ENCODE measurements around the gene RAD21L1.

The RAD21L1 gene

DNA sequence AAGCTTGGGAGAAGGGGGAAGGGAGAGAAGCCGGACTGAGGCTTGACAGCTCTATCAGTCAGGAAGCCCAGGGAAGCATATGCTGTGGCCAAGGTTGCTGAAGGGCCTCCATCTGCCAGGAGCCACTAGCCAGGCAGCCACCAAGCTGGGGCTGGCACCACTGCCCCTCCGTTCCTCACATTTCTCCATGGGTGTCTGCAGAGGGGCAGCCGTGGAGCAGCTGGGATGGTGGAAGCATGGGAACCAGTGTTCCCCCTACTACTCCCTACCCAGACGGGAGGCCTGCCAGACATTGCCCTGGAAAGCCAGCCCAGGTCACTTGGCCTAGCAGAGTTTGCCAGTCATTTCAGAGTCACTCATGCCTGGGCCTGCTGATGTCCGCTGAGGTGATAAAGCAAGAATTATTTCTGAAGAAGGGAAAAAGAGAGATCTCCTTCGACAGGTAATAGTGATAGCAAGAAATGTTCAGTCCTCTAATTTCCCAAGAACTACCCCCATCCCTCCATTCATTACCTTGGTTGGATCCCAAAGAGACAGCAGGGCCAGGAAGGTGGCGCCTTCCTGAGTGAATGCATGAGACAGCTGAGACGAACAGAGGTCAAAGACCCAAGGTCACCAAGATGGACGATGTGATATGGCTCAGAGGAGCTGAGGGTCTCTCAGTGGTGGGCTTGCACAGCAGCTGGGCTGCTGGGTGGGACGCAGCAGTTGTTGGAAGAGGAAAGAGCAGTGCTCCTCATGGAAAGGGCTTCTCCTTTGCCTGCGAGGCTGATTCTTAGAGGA lies 62.1 kb downstream of the RAD21L1 start:
- DNase-seq (ENCODE audit: low read depth, low spot score) = no peak
- H3K27ac ChIP-seq = no peak overlapping the region

DNA sequence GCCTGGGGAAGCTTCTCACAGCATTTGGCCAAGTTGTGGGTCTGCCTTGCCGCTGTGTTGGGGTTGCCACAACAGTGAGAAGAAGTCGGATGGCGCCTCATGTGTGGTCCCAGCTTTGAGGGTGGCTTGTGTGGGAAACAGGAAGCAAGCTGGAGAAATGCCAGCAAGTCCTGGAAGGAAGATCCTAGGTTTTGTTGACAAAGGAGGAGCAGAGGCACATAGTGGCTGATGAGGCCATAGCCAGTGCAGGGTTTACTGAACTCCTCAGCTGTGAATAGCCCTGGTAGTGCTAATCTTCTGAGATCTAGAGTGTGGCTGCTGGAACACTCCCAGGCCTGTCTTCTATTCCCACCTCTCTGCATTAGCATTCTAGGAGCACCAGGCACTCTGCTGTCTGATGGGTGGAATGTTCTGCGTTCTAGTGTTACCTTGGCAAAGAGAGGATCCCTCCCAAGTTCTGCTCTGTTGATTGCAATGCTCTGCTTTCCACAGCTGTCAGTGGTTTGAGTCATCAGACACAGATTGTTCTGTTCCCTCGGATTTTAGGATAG lies 65.4 kb downstream of the RAD21L1 start:
- no peak for DNase-seq (ENCODE audit: low read depth, low spot score)
- no peak overlapping the region for H3K27ac ChIP-seq

DNA sequence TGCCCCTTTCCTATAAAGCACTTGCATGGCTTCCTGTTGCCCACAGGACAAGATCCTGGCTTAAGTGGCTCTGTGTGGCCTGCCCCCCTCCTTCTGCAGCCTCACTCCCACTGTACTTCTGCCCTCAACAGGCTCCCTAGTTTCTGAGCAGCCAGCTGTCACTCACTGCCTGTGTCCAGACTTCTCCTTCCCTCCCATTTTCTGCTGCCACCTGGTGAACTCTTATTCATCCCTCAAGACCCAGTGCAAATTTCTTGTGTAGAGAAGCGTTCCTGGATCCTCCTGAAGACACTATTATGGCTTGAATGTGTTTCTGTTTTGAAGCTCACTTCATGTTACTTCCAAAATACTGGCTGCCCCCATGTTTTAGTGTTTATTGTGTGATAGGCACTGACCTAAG lies 66.8 kb downstream of the RAD21L1 start:
- no peak for DNase-seq (ENCODE audit: low read depth, low spot score)
- no peak overlapping the region for H3K27ac ChIP-seq

DNA sequence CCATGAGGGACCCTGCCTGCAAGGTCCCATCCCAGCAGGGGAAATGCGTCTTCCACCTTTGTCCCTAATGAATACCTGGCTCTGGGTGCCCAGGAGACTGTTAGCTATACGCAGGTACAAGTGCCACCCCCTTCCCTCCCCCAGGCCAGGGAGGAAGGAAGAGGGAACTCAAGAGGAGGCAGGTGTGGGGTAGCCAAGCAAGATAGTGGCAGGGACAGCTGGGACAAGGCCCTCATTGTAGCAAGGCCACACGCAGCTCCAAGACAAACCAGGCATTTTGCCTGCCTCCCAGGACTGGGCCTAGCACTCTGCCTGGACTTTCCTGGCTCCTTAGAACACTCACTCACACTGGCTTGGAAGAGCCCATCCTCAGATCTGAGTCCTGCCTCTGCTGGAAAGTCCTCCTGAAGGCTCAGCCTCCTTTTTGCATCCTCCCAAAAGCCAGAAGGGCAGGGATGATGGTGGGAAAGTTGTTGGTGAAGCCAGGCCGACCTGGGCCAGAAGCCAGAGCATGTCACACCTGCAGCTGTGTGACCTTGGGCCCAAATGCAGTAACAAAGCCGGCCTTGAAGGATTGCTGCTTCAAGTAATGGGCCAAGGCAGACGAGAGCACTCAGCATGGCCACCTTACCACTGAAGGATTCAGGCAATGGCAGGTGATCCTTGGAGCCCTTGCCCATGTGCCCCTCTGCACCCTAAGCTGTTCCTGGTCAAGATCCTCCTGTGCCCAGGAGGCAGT lies 68.0 kb downstream of the RAD21L1 start:
- H3K27ac ChIP-seq = no peak overlapping the region
- DNase-seq (ENCODE audit: low read depth, low spot score) = no peak

DNA sequence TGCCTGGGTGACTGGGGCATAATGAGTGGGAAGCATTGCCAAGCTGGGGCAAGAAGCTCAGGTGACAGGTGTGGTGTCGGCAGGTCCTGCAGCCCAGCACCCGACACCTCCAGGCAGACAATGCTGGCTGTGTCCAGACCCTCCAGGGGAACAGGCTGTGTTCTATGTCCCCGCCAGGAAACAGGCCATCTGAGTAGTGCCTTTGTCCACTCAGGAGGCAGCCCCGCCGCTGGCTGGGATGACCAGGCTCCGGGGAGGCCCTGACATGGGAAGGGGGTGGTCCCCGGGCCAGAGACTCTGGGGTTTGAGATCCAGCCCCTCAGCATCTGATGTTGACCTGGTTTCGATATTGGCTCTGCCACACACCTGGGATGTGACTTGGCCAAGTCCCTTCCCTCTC lies 68.7 kb downstream of the RAD21L1 start:
- no peak overlapping the region for H3K27ac ChIP-seq
- DNase-seq (ENCODE audit: low read depth, low spot score) = no peak

DNA sequence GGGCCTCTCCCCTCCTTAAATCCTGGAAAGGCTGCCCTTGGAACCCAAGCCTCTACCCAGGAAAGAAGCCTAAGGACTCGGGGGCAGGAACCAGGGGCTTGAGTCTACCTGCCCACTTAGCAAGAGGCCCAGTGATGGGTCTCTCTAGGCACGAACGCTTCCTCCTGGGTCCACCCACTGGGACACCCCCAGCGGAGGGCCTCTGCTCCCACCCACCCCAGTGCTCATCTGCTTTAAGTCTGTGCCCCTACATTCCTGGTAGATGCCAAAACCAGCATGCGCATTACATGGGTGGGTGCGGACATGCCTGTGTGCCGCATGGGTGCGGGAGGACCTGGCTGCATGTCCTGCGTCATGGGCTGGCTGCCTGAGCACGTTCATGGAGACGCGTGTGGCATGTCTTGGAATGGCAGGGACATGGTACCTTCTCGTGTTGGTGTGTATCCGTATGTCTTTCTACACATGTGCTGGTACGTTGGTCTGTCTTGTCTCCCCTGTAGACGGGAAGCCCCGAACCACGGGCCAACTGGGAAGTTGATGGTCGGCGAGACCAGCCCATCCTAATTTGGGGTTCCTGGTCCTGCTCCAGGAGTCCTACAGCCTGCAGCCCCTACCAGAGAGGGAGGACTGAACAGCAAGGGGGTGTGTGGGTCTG lies 69.6 kb downstream of the RAD21L1 start:
- H3K27ac ChIP-seq = no peak overlapping the region
- DNase-seq (ENCODE audit: low read depth, low spot score) = no peak

DNA sequence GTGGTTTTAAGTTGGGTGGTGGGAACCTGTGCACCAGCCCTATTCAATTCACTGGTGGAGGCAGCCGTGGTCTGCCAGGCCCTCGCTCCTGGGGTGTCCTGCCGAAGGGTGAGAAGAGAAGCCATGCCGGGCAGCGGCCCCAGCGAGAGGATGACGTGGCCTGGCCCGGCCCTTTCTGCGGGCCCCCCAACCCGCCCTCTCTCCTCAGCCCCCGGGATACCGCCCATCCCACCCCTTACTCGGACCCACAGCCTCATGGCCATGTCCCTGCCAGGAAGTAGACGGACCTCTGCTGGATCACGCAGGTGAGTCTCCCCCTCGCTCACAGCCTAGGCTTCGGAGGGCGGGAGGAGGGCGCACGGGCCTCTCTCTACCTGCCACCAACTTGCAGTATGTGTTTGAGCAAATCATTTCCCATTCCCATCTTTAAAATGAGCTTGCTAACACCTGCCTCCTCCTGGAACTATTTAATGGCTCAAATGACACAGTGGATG lies 70.3 kb downstream of the RAD21L1 start:
- DNase-seq (ENCODE audit: low read depth, low spot score) = no peak

DNA sequence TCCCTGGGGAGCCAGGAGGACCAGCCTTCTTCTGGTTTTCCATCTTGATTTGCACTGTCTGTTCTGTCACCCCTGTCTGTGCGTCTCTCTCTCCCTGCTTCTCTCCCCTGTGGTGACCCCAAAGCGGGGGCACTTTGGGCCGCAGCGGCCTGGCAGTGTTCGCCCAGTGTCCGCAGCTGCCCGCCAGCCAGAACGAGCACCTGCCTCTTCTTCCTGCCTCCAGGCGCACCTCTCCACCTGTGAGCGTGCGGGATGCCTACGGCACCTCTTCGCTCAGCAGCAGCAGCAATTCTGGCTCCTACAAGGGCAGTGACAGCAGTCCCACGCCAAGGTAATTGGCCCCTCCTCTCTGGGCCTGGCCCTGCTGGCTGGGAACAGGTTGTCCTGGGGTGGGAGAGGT lies 71.1 kb downstream of the RAD21L1 start:
- no peak overlapping the region for H3K27ac ChIP-seq
- DNase-seq (ENCODE audit: low read depth, low spot score) = no peak

More for the DNA sequence above, 70.3 kb downstream of the RAD21L1 start:
- no peak overlapping the region for H3K27ac ChIP-seq

DNA sequence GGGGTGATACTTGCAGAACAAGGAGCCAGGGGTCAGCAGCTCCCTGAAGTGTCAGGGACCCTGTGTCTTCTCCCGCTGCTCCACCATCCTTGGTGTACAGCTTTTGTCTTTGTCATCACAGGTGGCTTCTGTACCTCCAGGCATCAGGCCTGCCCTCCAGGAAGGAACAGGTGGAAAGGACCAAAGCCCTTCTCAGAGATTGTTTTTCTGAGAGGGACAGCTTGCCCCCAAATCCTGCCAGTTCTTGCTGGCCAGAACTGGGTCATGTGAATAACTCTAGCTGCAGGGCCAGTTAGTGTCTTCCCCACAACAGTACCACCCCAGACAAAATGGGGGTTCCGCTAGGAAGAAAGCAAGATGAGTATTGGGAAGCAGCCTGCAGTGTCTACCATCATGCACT lies 71.6 kb downstream of the RAD21L1 start:
- DNase-seq (ENCODE audit: low read depth, low spot score) = no peak
- H3K27ac ChIP-seq = no peak overlapping the region

DNA sequence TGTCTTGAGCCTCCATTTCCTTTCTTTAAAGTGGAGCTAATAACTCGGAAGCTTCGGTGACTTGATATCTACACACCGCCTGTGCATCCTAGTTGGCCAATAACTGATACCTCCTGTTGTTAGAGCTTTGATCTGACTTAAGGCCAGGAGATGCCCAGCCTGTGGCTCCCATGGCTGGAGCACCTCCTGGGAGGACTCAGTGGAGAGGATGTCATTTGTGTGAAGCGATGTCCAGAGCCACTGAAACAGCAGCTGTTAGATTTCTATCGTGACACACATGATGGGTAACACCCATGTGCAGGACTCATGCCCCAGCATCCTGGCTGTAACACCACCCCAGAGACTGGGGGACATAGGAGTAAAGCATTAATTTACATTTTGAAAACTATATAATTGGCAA lies 72.3 kb downstream of the RAD21L1 start:
- H3K27ac ChIP-seq = no peak overlapping the region
- DNase-seq (ENCODE audit: low read depth, low spot score) = no peak

DNA sequence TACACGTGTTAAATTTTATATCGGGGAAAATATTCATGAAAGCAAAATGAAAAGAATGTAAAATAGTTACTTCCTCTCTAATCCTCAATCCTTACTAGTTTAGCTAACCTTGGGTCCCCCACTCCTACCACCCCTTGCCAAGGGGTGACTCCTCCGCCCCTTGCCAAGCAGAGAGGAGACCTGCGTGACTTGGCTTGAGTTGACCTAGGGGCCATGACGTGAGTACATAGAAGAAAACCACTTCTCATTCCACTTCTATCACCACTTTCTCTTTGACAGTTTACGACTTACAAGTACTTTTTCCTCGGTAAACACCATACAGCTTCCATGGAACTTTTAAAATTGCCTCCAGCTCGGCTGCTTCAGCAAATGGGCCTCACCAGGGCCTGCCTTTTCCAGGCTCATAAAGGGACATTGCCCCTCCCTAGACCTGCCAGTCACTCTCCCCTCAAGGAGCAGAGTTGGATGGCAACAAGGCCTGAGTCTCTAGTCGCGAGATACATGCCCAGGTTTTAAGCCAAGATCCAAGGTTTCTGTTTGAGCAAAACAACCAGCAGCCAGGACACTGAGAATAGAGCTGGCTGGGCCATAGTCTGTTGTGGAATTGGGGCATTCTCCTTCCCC lies 73.2 kb downstream of the RAD21L1 start:
- no peak overlapping the region for H3K27ac ChIP-seq
- no peak for DNase-seq (ENCODE audit: low read depth, low spot score)

DNA sequence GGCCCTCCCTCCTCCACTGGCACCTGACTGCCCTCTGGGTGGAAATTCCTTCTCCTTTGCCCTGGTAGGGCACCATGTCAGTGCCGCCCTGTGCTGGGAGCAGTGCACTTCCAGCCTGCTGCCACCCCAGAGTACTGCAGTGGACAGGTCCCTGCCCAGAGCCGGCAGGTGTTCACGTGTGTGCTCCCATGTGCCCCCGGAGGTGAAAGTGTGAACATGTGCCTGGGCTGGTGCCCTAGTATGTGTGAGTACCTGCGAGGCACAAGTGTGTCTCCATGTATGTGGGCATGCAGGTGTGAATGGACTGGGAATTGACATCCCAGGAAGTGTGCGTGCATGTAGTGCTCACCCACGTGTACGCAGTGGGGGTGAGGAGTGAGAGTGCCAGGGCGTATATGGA lies 73.7 kb downstream of the RAD21L1 start:
- DNase-seq (ENCODE audit: low read depth, low spot score) = no peak
- H3K27ac ChIP-seq = no peak overlapping the region

DNA sequence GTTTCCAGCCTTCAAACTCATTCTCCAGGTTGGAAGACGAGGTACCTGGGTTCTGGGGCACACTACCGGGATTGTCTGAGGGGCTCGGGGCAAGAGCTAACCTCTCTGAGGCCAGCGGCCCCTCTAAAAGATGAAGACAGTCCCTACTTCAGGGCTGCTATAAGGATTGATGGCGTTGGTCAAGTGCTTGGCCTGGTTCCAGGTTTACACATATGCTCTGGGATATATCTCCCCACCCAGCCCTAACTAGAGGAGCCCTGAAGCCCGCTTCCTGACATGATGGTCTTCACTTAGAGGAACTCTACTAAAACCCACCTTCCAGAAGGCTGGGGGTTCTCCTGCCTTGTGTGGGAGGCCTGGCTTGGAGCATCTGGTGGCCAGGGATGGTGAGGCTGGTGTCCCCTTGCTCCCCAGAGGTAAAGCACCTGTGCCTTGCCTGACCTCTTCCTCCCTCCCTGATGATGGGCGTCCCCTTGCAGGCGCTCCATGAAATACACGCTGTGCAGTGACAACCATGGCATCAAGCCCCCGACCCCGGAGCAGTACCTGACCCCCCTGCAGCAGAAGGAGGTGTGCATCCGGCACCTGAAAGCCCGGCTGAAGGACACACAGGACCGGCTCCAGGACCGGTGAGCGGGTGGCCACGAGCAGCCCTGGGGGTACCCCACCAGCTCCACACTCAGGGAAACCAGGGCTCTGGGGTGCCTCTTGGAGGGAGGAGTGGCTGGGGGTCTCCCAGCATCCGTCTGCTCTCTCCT lies 74.4 kb downstream of the RAD21L1 start:
- H3K27ac ChIP-seq = no peak overlapping the region
- DNase-seq (ENCODE audit: low read depth, low spot score) = no peak

DNA sequence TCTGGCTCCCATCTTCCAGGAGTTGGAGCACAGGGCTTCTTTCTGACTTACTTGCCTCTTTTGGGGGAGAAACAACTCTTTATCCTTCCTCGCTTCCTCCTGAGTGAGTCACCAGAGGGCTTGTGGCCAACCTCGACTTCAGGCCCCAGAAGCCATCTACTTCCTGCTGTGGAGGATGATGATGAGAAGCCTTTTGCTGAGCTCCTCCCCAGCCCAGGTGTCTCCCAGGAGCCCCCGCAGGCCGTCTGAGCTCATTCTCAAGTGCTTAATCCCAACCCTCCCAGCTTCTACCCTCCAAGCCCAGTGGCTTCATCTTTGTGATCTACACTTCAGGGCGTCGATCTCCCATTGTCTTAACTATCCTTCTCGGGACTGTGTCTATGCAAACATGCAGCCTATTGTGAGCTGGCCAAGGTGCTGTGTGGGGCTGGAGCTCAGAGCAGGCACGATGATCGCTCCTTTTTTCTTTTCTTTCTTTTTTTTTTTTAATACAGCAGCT lies 75.2 kb downstream of the RAD21L1 start:
- H3K27ac ChIP-seq = no peak overlapping the region
- DNase-seq (ENCODE audit: low read depth, low spot score) = peak; percentile 45

DNA sequence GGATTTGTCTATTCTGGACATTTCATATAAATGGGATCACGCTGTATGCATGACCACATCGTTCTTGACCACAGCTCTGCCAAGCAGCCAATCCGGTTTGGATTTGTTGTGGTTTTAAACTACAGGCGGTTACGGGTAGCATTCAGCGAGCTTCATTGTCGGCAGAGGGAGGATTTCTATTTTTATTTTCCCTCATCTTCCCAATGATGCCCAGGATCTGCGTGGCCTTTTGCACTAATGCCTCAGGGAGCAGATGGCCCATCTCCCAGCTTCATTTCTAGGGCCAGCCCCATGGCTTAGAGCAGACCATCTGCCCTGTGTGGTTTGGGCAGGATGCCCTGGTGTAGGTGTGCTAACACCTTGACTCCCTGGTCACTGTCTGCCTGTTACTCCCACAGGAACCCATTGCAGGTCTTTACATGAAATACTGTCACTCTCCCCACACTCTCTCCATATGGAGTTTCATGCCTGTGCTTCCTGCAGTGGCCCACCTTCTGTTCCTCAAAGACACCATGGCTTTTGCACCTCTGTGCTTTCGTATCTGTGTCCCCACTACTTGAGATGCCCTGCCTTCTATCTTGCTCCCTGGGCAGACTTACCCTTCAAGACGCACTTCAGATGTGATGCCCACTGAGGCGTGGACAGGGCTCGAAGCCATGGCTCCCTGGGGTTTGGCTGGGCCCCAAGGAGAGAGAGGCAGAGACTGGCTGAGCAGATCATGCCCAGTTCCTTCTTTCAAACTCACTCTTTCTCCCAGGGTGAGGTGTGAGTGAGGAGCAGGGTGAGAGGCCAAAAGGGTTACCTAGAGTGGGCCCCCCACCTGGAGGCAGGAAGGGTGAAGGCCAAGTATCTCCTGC lies 77.1 kb downstream of the RAD21L1 start:
- no peak overlapping the region for H3K27ac ChIP-seq
- no peak for DNase-seq (ENCODE audit: low read depth, low spot score)

DNA sequence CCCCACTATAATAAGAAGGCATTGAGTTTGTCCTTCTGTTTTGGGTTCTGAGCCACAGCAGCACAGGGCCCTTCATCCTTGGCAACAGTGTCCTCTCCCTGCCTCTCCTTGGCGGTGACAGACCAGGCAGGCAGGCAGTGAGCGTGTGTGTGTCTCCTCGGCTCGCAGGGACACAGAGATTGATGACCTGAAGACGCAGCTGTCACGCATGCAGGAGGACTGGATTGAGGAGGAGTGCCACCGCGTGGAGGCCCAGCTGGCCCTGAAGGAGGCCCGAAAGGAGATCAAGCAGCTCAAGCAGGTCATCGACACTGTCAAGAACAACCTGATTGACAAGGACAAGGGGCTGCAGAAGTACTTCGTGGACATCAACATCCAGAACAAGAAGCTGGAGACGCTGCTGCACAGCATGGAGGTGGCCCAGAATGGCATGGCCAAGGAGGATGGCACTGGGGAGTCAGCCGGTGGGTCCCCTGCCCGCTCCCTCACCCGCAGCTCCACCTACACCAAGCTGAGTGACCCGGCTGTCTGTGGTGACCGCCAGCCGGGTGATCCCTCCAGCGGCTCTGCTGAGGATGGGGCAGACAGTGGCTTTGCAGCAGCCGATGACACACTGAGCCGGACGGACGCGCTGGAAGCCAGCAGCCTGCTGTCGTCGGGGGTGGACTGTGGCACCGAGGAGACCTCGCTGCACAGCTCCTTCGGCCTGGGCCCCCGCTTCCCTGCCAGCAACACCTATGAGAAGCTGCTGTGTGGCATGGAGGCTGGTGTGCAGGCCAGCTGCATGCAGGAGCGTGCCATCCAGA lies 79.1 kb downstream of the RAD21L1 start:
- no peak for DNase-seq (ENCODE audit: low read depth, low spot score)
- no peak overlapping the region for H3K27ac ChIP-seq
